SKM-1 (cell line): ENCODE measurements around the gene GOLGA7B.
A peak's percentile ranks its signal among the peaks of the same experiment; 100 is the strongest.

Experiments
- DNase-seq: peaks from one replicate; lab custom pipeline; 2025; ENCODE audit not compliant: unreplicated experiment; lab: John Stamatoyannopoulos, UW

GOLGA7B gene

DNA sequence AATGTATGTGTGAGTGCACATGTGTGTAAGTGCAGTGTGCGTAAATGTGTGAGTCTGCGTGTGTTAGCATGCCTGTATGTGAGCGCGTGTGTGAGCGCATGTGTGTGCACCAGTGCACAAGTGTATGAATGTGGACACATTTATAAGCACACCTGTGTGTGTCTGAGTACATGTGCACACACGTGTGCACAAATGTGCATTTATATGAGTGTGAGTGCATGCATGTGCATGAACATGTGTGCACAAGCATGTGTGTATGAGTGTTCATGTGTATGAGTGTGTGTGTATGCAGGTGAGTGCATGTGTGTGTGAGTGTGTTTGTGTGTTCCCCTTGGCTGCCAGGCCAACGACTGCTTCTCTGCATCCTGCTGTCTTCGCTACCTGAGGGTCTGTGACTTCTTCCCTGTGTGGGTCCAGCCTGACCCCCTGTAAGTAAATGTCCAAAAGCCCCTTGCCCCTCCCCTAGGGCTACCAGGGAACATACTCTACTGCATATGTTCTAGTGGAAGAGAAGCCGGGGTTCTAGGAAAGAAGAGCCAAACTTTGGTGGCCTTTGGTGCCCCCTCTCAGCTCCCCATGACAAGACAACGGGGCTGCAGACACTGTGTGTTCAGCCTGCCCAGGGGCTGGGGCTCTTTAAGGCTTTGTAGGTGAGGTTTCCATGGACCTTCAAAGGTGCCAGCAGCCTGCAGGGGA is 17.0 kb downstream of the GOLGA7B start:
- no peak for DNase-seq

DNA sequence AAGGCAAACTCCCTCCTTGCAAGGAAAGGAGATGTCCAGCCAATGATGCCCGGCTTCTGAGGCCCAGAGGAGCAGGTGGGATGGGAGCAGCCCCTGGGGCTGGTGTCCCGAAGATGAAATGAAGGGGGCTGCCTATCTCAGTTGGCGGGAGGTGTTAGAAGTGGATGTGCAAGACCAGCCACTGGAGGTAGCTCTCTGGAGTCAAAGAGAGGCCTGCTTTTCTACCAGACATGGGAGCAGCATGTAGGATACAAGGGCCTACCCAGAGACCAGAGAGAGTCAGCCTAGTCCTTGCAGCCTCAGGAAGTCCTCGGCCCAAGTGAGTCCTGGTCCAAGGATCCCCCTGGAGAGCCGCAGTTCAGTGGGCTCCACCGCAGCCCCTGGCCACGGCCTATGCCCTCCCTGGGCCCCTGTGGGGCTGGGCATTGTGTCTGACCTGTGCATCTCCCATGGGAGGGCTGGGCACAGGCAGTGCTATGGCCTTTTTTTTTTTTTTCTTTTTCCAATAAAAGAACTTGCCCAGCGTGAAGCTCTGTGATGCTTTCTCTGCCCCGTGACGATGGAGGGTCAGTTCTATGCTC is 17.7 kb downstream of the GOLGA7B start:
- DNase-seq: no peak

DNA sequence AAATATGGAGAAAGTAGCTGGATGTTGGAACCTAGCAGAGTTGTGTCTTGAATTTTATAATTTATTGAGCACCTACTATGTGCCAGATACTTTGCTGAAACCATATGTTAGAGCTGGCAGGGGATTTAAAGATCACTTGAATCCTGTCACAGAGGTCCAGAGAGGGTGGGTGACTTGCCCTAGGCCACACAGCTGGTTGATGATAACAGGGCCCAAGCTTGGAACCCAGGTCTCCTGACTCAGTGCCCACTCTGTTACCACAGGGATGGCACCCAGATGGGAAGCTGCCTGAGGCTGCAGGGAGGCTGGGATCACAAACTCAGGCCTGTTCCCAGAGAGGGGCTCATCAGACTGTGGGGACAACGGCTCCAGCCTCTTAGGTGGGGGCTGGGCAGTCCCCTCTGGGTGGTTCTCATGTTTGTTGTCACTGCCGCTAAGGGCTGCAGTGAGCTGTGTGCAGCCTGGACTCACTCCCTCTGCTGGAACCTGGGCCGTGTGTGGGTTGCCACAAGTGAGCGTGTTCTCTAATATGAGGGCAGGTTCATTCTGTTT is 18.6 kb downstream of the GOLGA7B start:
- no peak for DNase-seq

DNA sequence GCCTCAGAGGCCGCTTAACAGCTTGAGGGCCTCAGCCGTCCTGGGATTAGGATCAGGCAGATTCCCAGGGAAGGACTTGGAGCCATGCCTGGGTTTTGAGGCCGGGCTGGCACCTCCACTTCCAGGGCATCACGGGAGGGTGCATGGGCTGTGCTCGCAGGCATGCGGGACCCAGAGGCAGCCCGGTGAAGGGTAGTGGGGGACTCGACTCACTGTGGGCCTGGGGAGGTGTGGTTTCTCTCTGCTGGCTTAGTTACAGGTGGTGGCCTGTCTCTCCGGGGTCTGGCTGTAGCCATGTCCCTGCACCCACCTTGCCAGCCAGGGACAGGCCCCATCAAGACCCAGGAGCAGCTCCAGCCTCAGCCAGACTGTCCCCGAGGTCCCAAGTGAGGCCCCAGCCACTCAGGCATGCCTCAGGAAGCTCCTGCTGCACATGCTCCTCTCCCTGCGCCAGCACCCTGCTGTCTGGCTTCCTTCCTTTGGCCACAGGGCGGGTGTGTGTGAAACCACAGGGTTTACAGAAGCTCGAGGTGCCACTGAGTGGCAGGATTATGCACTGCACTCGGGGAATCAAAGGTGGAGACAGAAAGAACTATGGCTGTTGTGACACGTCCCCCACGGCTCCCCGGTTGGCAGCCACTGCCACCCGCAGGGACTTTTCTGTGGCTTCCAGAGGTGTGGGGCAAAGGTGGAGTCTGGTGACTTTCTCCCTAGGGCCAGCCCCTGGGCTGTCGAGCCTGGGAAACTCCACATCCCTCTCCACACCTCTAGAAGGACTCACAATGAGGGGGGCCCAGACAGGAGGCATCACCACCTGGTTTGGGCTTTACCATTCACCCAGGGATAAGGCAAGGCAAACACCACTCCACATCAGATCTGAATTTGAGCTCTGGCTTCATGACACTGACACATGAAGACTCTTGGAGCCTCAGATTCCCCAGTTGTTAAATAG is 19.7 kb downstream of the GOLGA7B start:
- peak; percentile 43 for DNase-seq

DNA sequence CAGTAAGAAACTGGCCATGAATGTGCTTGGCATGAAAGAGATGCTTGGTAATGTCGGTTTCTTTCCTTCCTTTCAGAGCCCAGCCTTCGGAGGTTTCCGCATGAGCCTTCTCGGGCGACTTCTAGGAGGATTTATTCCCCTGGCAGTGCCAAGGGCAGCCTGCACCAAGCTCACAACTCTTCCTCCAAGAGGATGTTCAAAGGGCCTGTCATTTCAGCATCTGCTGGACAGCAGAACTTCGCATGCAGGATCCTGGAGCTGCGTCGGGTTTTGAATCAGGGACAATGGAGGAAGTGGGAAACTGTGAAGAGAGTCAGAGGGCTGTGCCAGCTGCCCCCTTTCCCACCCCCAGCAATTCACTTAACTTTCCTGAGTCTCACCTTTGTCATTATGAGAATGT is 21.3 kb downstream of the GOLGA7B start:
- DNase-seq: no peak

DNA sequence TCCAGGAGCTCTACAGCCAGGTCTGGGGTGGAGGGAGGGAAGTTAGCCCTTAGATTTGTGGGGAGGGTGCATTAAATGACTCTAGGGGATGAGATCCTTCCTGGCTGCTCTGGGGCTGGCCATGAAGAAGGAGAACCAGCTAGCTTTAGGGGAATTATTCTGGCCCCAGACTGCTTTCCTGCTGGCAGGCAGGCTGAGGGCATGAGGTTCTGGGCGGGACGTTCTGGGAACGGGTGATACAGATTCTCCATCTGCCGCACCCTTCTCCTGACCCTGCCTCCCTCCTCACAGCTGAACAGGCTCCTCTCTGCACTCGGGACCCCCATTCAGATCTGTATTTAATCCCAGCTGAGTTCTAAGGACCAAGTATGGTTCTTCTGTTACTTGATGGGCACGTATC is 23.9 kb downstream of the GOLGA7B start:
- DNase-seq: no peak

DNA sequence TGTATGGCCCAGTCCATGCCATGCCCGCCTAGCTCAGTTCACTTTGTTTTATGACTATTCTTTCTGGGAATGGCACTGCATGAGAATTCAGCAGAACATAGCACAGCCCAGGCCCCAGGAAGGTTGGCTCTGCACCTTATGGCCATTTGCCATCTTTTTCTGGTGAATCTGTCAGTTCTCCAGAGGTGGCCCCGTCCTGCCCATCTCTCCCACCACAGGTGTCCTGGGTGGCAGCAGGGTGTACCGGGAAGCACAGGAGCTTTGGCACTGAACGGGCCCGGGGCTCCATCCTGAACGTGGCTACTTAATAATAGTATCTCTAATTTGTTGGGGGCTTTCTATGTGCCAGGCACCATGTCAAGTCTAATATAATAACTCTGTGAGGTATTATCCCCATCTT is 24.7 kb downstream of the GOLGA7B start:
- DNase-seq: no peak

DNA sequence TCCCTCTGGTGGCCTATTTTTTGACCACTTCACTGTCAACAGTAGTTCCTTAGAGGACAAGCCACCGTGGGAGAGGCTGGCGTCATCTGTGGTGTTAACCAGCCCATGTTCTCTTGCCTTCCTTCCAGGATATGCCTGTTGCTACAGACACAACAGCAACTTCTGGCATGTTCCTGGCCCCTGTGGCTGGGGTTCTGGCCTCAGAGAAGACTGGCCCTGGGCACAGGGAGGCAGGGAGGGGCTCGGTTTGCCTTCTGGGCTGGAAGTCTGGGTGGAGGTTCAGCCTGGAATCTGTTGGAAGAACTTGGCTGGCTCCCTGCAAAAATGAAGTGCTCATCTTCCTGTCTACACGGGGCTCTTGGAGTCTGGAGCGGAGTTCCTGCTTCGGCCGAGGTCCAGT is 25.7 kb downstream of the GOLGA7B start:
- no peak for DNase-seq

DNA sequence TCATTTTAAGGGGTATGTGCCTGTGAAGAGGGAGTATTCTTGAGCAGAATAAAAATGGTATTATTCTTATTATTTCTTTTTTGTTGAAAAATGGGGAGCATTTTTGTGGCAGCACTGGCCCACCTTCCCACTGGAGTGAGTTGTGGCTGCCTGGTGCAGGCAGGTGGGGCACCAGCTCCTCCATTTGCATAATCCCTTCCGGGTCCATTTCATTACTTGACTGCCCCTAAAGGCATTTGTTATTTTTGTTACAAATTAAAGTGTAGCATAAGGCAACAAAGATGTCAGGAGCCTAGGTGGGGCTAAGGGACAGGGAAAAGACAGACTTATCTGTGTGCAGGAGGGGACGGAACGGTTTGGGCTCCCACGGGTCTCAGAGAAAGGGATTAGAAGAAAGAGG is 26.8 kb downstream of the GOLGA7B start:
- no peak for DNase-seq

DNA sequence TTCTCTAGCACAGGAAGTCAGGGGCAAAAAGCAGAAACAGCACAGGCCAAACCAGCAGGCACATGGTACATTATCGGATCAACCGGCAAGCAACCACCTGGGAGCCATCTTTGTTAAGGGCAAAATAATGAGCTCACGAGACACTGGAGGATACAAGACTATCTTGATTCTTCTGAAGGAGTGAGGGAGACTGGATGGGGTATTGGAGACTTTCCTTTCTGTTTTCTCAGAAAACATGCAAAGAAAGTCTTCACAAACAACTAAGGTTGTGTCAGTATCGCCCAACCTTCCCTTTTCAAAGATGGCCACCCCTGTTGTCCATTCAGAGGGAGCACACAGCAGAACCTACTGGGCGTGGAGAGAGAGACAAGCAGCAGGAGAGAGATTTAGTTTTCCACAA is 29.6 kb downstream of the GOLGA7B start:
- no peak for DNase-seq

DNA sequence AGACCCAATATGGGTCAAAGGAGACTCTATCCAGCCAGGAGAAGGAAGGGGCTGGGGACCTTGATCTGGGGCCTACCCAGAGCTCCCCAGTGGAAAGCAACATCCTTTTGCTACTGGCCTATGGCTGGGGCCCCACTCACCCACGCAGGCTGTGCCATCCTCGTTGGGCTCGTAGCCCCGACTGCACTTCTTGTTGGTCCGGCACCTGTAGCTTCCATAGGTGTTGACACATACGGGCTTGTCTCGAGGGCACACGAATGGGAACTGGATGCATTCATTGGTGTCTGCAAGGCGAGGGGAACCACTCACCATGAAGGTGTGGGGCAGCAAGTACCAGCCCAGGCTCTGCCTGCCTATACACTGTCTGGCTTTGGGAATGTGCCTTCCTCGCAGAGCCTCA is 30.5 kb downstream of the GOLGA7B start:
- DNase-seq: no peak

DNA sequence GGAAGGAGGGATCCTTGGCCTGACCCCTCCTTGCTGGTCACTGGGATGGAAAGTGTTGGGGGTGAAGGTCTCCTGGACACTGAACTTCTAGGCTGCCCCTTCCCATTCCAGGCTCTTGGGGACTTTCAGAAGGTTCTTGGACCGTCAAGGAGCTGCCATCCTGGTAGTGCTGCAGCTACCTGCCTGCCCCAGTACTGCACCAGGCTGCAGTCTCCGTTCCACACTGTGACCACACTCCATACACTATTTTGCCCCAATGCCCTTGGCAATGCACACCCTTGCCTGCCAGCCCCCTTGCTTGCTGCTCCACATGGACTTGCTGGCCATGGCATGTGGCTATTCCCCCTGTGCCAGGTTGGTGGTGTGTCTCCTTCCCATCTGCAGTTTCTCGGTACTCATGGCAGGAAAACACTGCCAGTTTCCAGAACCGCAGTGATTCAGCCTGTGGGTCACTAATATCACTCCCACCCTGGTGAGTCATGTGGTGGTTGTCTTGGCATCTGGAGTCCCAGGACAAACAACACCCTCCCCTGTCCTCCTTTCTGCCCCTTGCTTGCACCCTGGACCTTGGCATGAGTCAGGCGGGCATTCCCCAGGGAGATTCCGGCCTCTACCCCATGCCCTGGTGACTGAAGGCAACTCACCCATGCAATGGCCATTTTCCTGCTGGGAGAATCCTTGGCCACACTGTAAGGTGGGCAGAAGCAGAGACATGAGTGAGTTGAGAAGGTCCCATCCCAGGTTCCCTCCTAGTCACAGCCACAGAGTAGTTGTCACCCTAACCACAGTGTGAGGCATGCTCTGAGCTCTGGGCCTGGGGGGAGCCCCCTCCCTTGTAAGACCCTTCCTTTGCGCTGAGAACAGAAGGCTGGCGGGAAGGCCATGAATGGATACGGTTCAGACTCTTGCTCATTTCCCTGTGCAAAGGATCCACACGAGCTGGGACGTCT is 32.8 kb downstream of the GOLGA7B start:
- no peak for DNase-seq

DNA sequence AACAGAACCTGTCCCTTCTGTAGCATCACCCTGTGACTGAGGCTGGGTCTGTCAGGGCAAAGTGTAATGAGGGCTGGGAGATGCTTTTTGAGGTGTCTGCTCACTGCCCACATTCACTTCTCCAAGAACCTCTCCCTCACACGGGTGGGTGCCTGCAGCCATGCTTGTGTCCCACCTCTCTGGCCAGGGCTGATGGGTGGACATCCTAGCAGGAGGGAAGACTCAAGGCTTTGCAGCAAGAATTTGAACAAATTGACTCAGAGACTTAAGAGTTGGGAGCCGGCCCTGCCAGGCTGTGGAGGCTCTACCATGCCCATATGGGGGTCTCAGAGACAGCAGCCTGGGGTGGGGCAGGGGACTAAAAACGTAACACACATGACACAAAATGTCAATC is 33.4 kb downstream of the GOLGA7B start:
- no peak for DNase-seq

DNA sequence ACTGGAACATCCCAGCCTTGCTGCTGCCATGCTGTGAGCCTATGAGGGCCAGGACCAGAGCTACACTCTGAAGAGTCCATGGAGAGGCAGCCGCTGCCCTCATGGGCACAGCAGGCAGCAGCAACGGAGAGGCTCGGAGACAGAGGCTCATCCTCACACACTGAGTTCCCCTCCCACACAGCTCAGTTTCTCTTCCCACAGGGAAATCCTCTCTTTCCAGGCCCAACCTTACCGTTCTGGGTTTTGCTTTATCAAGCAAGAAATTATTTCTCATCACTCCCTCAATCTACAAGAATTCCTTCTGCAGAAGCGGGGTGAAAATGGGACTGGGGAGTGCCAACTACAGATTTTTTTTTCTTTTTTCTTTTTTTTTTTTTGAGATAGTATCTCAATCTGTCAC is 36.6 kb downstream of the GOLGA7B start:
- no peak for DNase-seq

DNA sequence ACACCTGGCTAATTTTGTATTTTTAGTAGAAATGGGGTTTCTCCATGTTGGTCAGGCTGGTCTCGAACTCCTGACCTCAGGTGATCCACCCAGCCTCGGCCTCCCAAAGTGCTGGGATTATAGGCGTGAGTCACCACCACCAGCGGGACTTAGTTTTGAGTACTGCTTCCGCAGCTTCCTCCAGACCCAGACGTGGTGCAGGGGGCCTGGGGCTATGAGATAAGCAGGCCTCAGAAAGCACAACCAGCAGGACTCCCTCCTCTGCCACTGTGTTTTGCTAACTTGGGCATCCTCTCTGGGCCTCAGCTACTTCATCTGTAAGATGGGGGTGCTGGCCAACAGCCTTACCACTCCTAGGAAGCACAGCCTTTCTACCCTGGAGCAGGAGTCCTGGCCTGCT is 37.8 kb downstream of the GOLGA7B start:
- DNase-seq: no peak

DNA sequence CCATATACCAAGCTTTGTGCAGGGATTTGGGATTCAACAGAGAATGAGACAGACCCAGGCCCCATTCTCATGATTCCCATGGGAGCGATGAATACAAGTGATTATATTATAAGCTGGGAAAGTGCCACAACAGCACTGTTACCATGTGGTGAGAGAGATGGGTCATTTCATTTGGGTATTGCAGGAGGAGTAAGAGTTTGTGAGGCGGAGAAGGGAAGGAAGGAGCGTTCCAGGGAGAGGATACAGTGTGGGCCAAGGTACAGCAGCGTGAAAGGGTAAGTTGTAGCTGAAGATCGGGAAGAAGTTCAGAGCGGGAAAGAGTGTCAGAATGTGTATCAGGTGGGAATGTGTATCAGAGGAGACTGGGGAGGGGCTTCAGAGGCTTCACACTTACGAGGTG is 38.5 kb downstream of the GOLGA7B start:
- DNase-seq: no peak

DNA sequence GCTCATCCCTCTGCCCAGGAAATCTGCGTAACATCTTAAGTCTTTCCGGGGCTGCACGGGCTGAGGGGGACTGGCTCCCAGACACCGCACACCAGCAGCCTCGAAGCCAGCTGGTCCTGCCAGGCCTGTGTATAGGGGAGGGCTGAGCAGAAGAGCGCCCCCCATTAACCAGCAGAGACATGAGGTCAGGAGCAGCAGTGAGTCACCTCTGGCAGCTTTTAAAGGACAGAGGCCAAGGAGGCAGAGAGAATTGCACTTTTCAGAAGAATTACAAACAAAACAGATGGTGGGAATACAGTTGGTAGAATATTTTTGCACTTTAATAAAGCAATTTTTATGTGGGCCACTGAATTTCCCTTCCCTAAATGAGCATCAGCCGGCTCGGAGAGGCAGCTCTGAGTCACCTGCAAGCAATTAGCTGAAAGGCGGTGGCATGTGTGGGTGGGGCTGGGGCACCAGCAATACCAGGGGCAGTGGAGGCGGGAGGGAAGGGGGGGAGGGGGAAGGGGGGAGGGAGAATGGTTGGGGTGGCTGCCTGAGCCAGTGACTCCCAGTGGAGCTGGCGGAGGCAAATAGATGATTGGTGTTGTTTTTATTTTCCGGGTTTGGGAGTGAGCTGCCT is 39.1 kb downstream of the GOLGA7B start:
- no peak for DNase-seq

DNA sequence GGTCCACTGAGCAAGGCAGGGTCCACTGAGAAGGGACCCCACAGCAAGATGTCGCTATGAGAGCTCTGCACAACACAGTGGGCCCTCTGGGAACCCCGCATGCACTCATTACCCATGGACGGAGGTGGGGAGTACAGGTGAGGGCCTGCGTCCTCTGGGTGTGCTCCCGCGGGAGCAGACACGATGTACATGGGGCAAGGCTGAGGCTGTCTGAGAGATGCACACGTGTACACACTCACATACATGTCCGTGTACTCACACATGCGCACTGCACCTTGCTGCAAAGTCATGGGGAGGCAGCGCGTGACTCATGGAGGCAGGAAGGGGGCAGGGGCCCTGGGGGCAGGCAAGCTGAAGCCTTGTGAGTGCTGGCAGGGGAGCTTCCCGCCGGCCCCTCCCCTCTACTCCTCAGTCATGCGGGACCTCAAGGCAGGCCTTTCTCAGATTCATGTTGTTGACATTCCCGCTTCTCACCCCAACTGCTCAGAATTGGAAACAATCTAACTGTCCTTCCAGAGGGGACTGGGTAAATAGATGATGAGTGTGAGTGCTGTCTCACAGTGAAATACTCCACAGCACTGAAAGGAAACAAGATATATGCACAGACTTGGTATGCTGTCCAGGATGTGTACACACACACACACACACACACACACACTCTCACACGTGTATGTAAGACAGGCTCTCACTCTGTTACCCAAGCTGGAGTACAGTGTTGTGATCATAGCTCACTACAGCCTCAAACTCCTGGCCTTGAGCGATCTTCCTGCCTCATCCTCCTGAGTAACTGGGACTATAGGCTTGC is 40.0 kb downstream of the GOLGA7B start:
- DNase-seq: no peak

DNA sequence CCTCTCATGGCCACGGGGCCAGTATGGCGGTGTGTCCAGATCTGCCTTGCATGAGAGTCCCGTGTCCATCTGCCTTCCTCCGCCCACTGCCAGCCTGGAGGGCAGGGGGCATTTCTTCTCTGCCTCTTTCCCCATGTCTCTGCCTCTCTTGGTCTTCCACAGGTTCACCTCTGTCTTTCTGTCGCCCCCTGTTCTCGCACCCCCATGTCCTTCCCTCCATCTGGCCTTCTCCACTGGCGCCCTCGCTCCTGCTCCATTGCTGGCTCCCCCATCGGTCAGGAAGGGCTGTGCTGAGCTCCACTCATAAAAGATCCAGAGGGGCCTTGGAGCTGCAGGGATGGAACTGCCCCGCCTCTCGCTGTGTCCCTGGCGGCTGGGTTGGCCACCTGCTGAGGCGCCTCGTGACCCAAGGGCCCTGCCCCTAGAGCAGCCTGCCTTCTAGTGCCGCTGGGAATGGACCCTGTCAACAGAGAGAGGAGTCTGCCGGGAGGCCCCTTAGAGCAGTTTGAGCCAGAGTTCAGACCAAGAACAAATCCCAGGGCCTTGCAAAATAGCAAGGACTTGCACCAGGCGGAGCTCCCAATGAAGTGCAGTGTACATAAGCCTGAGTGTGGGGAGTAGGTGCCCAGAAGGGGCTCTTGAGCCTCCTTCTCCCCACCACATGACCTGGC is 42.0 kb downstream of the GOLGA7B start:
- no peak for DNase-seq
